ENCODE results near the gene LEKR1.
"Not testable (repeated sequence)": the region's sequence is repeated elsewhere in the genome, so short reads cannot be mapped to it uniquely, and the experiment has no call there.

The LEKR1 gene

DNA sequence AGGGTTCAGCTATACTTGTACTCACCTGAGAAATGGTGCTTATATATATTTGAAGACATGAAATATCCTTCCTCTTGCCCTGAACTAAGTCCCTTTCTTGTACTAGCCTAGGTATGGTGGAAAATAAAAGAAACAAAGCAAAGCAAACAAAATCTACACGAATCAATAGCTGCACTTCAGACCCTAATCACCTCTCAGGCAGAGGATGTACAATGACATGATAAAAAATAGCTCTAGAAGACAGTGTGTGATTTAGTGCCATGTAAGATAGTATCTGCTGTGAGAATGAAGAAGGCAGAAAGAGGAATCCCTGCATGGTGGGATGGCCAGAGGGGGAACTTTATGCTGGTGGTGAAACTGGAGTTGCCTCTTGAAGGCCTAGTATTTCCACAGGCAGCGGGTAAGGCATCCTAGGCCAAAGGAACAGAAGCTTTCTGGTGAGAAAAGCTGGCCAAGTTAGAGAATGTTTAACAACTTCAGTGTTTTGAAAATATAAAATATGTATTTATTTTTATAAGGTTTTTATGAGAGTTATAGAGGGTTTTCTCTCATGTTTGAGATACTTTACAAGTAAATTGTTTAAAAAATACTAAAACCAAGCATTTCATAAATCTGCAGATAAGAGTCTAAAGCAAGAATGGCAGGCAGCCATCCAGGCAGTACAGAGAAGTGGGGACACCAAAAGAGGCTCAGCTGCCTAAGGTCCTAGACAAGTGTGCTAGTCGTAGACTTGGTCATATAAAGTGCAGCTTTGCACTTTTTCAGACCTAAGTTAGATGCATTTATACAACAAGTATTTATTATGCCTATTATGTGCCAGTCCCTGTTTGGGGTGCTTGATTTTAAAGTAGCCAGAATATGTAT, 14.9 kb downstream of the LEKR1 start:
- DNase-seq, result no peak

DNA sequence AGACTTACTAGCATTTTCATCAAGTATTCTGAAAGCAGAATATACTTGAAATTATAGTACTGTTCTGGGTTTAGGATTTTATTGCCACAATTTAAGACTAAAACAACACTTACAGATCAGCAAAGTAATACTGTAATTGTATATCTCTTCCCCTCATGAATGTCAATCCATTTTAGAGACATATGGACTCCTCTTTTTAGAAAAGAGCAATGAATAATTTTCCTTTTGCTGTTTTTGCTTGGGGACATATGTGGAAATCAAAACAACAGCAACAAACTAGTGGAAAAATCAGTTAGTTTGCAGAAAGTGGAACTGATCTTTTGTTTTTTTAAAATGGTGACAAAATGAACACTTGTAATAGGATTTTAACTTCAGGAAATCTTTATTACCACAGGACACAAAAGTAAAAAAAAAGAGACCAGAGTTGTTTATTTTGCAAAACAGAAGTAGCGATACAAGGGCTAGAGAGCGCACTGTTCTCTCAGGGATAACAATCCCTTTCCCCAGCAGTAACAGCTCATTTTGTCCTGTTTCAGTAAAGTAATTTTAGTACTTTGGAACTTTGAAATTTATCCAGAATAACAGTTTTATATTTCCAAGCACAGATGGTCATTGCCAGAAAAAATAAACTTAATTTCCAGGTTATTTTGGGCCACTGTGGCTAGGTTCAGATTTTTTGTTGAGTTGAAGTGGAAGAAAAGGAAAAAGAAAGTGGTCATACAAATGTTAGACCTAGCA, 17.1 kb downstream of the LEKR1 start:
- DNase-seq, result no peak

DNA sequence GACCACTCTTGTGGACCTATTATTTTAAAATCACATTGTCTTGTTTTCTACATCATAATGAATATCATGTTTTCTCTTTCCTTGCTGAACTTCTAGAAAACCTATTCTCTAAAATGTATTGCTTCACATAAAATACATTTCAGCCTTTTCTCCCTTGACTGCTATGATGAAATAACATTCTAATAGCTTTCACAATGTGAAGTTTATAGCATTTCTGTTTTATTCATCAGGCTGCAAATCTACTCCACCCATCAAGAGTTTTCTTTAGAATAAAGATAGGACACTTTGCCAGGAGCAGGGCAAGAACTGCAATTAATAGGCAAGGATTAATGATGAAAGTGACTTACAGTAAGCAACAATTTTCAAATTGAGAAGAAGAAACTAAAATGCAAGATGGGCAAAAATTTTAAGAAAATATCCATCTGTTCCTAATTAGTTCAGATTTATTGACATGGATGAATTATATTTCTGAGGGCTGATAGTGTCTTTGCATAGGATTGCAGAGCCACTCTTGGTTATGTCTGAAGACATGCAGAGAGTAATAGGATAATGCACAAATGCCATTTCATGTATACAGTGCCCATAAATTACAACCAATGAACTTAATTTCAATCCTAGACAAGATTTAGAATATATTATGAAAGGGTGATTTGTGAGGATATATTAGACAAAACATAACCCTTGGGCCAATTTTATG, 21.7 kb downstream of the LEKR1 start:
- no peak for DNase-seq

GRCh38 chr3:156859578-156859977, 33.4 kb downstream of the LEKR1 start:
- DNase-seq, result no peak

DNA sequence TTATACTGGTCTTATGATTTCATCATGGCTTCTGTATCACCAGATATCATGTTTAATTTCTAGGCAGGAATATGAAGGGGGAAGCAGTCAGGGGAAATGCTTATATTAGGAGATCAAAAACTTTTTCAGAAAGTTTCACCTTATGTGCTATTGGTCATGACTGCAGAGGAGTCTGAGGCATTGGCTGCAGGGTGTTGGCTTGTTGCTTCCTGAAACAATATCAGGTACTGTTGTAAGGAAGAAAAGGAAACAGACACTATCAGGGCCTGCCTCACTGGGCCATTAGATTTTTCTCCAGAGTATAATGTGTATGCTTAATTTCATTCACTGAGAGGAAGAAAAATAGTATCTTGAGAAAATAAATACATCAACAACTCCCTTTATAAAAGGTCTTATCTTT, 34.7 kb downstream of the LEKR1 start:
- DNase-seq, result no peak

GRCh38 chr3:156862338-156862737, 36.2 kb downstream of the LEKR1 start:
- no peak for DNase-seq

- DNase-seq, result no peak
Measured at GRCh38 chr3:156865732-156866131, 39.6 kb downstream of the LEKR1 start.

DNA sequence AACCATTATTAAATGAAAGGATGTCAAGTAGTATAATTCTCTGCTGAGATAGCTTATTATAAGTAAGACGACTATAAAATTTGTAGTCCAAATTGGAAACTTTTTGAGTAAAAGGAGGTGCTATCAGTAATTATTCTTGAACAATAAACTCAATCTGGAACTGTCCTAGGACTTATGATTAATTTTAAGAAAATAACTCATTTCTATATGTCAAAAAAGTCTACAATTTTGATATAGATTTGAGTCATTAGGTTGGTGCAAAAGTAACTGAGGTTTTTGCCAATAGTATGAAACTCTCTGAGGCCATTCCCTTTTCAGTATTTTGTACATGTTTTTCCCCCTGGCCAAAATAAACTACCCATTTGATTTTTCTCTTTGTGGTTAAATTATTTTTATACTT, 41.0 kb downstream of the LEKR1 start:
- DNase-seq, result no peak

- no peak for DNase-seq
Measured at GRCh38 chr3:156867920-156868319, 41.8 kb downstream of the LEKR1 start.

- no peak for DNase-seq
Measured at GRCh38 chr3:156873906-156874305, 47.8 kb downstream of the LEKR1 start.

DNA sequence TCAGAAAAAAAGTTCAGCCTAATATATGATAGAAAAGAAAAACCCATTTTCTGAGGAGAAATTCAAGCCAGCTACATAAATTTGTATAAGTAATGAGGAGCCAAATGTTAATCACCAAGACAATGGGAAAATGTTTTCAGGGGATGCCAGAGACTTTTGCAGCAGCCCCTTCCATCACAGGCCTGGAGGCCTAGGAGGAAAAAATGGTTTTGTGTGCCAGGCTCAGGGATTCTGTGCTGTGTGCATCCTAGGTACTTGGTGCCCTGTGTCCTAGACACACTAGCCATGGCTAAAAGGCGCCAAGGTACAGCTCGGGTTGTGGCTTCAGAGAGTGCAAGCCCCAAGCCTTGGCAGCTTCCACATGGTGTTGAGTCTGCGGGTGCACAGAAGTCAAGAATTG, 53.3 kb downstream of the LEKR1 start:
- DNase-seq, result not testable (repeated sequence)

DNA sequence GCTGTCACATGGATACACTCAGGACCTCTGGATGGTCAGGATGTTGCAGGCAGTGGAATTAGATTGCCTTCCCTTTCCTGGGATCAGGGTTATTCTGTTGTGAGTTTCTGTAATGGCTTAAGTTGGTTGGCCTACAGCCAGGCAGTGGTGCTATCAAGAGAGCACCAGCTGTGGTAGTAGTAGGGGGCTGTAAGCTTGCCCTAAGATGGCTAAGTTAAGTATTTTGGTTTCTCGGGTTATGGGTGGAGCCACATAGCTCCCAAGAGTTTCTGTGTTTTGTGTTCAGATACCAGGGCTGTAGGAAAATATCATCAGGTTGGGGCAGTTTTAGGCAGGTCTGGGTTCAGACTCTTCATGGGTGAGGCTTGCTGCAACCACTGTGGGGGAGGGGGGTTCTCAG, 59.6 kb downstream of the LEKR1 start:
- DNase-seq, result no peak

- DNase-seq, result no peak
Measured at GRCh38 chr3:156888176-156888575, 62.0 kb downstream of the LEKR1 start.

DNA sequence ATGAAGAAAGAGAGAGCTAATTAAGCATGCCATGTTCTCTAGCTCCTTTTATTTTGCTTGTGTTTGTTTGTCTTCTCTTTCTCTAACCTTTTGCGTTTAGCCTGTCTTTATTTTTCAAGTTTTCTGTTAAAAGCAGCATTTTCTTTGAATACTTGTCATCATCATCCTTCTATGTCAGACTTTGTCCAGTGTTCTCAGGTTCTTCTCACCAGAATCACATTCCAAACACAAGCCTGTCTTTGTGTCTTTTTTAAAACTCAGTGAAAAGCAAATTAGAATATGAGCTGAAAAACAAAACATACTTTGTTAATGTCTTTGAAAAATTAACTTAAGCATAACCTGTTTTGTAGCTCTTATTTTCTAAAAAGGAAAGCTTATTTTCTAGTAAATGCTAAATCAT, 62.4 kb downstream of the LEKR1 start:
- no peak for DNase-seq

- DNase-seq, result no peak
Measured at GRCh38 chr3:156892701-156893100, 66.5 kb downstream of the LEKR1 start.

GRCh38 chr3:156895374-156895773, 69.2 kb downstream of the LEKR1 start:
- DNase-seq, result not testable (repeated sequence)

DNA sequence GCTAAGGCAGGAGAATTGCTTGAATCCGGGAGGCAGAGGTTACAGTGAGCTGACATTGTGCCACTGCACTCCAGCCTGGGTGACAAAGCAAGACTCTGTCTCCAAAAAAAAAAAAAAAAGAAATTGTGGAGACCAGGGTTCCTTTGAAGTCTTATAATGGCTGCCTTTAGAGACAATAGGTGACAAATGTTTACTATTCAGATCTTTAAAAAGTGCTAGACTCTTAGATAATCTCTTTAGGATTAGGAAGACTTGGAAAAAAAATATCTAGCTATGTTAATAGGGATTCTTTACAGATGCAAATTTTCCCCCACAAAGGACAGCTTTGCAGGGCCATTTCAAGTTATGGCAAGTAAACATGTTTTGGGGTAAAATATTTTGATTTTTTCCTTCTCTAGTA, 71.7 kb downstream of the LEKR1 start:
- not testable (repeated sequence) for DNase-seq

- no peak for DNase-seq
Measured at GRCh38 chr3:156898296-156898880, 72.2 kb downstream of the LEKR1 start.

- DNase-seq, result no peak
Measured at GRCh38 chr3:156899951-156900350, 73.8 kb downstream of the LEKR1 start.

DNA sequence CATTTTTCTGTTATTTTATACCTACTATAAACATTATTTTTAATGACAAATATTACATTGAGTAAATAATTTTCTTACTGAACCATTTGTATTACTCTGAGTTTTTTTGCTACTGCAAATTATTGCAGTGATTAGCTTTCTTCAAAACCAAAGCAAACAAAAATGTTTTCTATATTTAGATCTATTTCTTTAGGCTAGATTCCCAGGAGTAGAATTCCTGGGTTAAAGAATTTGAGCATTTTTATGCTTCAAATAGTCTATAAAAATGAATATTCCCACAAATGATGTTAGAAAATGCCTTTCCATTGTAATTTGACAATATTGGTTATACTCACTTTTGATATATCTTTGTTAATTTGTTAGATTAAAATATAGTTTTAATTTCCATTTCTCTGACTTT, 76.8 kb downstream of the LEKR1 start:
- DNase-seq, result no peak

GRCh38 chr3:156906275-156906674, 80.1 kb downstream of the LEKR1 start:
- no peak for DNase-seq

GRCh38 chr3:156908398-156908797, 82.2 kb downstream of the LEKR1 start:
- DNase-seq, result no peak

- DNase-seq, result no peak
Measured at GRCh38 chr3:156910022-156910421, 83.9 kb downstream of the LEKR1 start.
